OCI-M2 (cell line): Measurements from ENCODE around the gene TNS1.
"Not testable (repeated sequence)": the region's sequence is repeated elsewhere in the genome, so short reads cannot be mapped to it uniquely, and the experiment has no call there.

ENCODE experiments used
- DNase-seq: peaks from one replicate; lab custom pipeline; 2025; ENCODE audit not compliant: unreplicated experiment; lab: John Stamatoyannopoulos, UW

Gene TNS1

GRCh38 chr2:217820091-217820819 lies 182.5 kb downstream of the TNS1 start:
- DNase-seq = no peak

DNA sequence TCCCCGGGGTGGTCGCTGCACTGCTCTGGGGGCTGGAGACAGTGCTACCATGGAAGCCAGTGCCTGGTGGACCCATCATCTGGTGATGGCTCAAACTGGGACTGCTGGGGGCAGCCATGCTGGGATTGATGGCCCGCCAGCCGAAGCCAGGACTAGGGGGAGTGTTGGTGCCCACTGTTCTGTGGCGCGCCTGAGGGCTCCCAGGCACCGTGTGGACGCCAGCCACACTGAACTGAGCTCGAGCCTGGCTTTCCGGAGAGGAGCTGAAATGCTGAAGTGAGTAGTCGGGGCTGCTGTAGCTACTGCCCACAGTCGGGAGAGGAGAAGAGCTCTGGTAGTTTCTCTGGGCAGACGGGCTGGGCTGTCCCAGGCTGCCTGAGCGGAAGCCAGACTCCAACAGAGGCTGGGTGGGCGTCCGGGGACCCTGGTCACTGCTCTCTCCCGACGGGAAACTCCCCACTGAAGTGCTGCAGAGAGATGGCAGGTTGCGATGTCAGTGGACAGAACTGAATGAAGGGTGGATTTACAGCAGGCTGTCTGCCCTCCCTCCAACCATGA lies 184.4 kb downstream of the TNS1 start:
- DNase-seq = no peak

DNA sequence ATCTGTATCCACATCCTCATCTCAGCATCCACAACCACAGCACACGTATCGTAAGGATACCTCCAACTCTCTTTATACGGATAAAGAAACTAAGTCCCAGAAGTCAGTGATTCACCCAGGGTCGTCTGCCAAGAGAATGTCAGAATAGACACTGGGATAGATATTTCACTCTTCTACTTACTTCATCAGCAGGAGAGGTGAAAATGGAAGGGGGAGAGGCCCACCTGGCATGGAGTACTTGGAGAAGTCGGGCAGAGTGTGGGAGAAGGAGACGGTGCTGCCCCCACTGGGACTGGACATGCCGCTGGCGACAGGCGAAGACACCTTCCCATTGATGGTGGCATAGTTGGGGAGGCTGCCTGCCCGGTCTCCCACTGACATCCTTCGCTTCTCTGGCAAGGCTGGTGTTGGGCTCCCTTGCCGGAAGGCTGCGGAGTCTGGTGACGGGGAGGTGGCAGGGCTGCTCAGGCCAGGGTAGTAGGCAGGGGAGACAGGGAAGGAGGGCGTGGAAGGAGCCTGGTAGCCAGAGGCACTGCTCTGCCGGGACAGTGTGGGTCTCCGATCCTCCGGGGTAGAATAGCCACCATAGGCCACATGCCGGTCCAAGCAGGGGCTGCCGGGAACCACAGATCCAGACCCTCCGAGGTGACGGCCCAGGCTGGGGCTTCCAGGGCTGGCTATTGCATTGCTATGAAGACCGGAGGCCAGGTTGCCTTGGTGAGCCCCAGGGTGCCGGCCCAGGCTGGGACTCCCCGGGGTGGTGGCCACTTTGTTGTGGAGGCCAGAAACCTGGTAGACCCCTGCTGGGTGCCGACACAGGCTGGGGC lies 185.1 kb downstream of the TNS1 start:
- no peak for DNase-seq

- no peak for DNase-seq
These were observed 186.4 kb downstream of the TNS1 start for GRCh38 chr2:217816396-217816869.

DNA sequence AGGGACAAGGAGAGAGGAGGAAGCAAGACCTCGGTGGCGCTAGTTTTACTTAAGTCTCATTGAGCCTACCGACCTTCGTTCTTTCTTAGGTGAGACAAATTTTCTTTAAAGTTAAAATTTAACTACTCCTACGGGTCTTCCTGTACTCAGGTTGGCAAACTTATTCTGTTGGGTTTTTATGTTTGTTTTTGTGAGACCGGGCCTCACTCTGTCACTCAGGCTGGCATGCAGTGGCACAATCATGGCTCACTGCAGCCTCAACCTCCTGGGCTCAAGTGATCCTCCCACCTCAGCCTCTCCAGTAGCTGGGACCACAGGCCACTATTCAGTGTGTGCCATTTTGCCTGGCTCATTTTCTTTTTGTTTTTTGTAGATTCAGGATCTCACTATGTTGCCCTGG lies 189.0 kb downstream of the TNS1 start:
- no peak for DNase-seq

- DNase-seq = no peak
These were observed 190.6 kb downstream of the TNS1 start for GRCh38 chr2:217812170-217812569.

GRCh38 chr2:217810260-217810659 lies 192.5 kb downstream of the TNS1 start:
- no peak for DNase-seq

DNA sequence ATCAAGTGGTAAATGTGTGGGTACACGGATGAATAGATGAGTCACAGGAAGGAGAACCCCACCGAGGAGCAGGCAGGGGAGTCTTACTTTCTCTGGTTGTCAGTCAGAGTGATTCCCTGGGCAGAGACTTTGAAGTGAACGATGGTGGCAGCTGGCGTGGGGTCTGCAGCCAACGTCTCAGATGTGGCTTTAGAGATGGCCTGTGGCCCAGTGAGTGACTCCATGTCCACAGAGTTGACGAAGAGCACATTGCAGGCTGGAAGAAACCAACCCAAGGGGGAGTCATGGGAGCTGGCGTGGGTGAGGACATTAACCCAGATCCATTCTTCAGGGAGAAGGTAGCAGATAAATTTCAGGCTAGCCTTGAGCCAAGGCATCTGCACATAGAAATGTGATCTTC lies 193.1 kb downstream of the TNS1 start:
- no peak for DNase-seq

GRCh38 chr2:217808967-217809366 lies 193.8 kb downstream of the TNS1 start:
- not testable (repeated sequence) for DNase-seq

DNA sequence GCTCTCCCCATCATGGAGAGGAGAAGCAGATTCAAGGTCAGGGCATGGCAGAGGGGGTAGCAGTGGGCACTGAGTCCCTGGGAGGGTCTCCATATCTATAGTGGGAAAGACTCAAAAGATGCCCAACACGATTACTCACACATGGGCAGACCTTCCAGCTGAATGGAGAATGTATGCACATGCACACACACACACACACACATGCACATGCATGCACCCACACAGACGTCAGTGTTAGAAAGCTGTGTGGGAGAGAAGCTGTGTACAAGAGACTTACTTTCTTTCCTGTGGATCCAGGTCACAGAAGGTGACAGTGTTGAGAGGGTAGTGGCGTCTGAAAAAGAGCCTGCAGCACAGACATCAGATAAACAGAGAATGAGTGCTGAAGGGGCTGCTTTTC lies 194.5 kb downstream of the TNS1 start:
- no peak for DNase-seq

- no peak for DNase-seq
These were observed 195.0 kb downstream of the TNS1 start for GRCh38 chr2:217807753-217808152.

DNA sequence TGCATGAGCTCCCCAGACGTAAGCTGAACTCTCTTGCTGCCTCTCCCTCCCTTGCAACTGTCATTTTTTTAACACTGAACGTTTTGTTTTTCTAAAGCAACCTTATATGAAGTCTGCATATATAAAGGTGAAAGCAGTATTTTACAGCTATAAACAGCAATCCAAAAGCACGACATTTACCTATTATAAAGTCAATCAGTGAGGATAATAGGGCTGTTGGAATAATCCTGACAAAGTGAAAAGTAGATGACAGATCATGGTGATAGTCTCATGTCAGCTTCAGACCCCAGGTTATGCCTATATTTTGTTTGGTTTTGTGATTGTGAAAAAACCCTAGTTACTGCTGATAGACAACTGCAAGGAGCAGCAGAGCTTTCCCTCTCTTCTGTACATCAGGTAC lies 195.8 kb downstream of the TNS1 start:
- DNase-seq = no peak

- DNase-seq = no peak
These were observed 196.4 kb downstream of the TNS1 start for GRCh38 chr2:217806482-217806765.

DNA sequence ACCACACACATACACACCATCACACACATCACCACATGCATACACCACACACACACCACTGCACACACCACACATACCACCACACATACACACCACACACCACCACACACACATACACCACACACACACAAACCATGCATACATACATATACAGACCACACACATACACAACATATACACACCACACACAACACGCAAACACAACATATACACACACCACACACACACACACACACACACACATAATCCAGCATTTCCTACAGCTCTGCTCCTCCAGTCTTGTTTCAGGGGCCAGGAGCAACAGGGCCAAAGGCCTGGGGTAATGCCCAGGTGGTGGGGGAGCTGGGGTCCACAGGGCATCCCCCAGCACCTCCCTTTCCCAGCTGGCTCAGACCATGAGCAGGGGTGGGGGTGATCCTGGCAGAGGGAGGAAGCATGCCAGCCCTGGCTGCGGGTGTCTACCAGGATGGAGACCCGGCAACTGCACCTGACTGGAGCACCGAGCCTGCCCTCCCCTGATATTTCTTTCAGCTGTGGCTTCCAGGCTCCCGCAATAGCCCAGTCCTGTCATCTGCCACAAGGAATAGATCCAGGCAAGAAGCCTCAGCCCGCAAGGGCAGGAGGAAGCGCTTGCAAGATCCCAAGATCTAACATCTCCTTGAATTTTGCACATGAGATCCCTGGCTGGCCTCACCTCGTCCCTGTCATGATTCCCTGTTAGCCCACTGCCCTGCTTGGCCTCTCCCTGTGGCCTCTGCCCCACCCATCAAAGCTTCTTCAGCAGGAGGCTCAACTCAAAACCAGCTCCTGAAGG lies 196.9 kb downstream of the TNS1 start:
- no peak for DNase-seq

DNA sequence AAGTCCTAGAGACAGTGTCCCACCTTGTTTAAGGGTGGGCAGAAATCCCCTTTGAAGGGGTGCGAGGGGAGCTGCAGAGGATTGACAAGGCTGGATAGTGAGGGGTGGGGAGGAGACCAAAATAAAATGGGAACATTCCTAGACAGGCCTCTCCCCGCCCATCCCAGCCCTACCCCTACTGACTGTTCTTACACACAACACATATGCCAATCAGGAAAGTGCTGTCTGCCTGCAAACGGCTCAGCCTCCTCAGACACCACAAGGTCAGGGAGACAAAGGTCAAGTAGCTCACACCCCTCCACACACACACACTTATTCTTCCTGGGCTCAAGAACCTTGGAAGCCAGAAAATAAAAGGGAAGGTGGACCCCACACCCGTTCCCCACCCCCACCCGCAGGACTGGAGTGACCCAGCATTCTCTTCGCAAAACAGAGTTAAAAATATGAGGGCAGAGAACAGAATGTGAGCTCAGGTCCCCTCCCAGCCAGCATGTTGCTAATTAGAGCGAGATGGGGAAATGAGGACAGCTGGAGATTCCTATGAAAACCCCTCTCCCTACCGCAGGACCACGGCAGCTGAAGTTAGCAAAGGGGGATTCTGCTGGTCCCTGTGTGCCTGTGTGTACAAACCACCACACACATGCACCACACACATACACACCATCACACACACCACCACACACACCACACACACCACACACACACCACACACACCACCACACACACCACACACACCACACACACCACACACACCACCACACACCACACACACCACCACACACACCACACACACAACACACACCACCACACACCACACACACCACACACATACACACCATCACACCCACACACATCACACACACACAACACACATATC lies 197.8 kb downstream of the TNS1 start:
- no peak for DNase-seq

DNA sequence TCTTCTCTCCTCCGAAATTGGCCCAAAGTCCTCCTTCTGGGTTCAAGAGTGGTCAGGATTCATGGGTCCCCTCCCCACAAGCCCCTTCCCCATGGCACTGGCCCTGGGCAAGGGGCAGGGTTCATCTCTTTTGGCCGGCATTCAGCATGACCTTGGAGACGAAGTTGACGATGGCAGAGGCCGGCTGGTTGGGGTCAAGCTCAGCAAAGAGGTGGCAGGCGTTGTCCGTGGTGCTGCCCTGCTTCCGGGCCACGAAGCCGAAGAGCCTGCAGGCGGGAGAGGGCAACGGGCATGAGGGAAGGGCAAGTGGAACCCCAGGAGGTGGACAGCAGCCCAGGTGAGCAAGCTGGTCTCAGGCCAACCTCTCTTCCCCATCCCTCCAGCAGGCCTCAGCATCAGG lies 198.5 kb downstream of the TNS1 start:
- no peak for DNase-seq

GRCh38 chr2:217803653-217803960 lies 199.2 kb downstream of the TNS1 start:
- no peak for DNase-seq

DNA sequence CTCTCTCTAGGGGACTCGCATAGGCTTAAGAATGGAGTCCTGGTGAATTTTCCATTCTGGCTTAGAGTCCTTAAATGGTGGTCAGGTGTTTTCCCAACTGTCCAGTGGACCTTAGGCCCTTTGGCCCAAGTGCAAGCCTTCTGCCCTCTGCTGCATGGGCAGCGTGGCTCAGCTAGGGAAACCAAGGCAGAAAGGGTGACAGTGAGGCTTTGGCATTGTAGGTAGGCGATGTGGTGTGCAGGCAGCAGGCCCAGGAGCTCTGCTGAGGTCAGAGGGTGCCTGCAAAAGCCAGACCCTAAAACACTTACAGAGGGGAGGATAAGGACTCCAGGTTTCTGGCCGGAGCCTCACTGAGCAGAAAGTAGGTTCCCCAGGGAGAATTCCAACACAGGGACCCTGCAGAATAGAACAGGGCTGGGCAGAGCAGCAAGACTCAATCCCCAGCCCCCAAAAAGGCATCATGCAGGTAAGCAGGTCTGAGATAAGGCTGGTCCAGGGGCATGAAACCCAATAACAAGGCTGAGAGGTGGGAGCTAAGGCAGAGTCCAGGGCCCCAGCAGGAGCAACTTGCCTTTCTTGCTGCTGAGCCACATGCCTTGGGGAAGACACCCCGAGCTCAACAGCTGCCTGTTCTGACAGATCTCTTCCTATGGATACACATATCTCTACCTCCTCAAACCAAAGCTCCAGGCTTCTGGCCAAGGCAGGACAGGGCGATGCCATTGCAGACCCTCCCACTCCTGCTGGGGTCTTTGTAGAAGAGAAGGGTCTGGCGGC lies 199.7 kb downstream of the TNS1 start:
- DNase-seq = no peak

GRCh38 chr2:217802266-217802665 lies 200.5 kb downstream of the TNS1 start:
- DNase-seq = no peak

DNA sequence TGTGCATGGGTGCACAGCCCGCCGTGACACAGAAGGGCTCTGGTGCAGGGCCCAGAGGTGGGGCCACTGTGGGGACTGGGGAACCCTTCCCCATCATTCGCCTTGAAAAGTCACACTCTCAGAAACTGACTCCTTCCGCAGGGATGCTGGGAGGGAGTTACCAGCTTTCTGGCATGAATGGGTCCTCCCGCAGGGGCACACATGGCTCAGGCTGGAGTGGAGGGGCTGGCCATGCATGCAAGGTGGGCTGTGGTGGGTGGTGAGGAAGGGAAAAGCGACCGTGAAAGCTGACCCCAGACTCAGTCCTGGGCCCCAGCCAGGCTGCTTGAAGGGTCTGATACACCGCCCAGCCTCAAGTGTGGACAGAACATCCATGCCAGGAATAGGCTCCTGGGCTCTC lies 201.1 kb downstream of the TNS1 start:
- DNase-seq = no peak
